B cell (primary cell): Measurements from ENCODE around the gene FNDC11.

Experiments
- EZH2 ChIP-seq: IDR thresholded peaks from 2 replicates; pipeline ENCODE4 v1.6.1; 2012; ENCODE audit warnings: borderline replicate concordance, low read depth, mild to moderate bottlenecking, moderate library complexity, low read length; ENCODE audit not compliant: insufficient read depth, poor library complexity, severe bottlenecking
- TF ChIP-seq, protein P1 (sequence below): fragments of 200-600 bp; IDR thresholded peaks from one replicate; pipeline ENCODE4 v1.8.0; 2022; ENCODE audit warnings: antibody characterized with exemption, mild to moderate bottlenecking

DNA sequence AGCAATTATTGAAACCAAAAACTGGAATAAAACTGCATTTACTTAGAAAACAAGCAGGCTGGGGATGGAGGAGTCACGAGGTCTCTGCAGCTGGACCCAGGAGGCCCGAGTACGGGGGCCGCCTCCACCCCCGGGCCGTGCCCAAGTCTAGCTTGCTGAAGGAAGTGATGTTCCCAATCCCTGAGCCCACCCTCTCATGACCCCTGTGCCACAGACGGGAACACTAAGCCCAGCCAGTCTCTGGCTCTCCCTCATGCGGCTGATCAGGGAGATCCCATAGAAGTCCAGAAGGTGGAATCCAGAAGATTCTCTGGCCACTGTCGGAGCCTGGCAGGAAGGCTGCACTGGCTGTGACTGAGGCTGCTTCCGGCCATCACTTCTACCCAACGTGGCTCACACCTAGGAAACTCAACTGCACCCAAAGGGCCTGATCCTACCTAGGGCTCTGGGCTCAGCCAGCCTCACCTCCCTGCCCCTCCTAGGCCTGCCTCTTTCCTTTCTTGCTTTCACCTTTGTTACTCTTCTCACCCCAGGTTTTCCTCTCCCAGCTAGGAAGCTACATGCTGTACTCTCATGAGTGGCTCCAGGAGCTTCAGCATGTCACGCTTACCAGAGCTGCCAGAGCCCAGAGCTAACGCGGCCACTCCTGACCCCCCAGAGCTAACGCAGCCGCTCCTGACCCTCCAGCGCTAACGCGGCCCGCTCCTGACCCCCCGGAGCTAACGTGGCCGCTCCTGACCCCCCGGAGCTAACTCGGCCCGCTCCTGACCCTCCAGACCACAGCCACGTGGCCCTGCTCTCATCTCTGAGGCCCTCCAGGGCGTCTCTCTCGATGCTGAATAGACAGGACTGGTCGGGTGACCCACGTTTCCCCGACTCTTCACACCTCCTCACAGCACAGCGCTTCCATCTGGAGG lies 44.8 kb downstream of the FNDC11 start:
- TF ChIP-seq, protein P1, sequence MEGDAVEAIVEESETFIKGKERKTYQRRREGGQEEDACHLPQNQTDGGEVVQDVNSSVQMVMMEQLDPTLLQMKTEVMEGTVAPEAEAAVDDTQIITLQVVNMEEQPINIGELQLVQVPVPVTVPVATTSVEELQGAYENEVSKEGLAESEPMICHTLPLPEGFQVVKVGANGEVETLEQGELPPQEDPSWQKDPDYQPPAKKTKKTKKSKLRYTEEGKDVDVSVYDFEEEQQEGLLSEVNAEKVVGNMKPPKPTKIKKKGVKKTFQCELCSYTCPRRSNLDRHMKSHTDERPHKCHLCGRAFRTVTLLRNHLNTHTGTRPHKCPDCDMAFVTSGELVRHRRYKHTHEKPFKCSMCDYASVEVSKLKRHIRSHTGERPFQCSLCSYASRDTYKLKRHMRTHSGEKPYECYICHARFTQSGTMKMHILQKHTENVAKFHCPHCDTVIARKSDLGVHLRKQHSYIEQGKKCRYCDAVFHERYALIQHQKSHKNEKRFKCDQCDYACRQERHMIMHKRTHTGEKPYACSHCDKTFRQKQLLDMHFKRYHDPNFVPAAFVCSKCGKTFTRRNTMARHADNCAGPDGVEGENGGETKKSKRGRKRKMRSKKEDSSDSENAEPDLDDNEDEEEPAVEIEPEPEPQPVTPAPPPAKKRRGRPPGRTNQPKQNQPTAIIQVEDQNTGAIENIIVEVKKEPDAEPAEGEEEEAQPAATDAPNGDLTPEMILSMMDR: no peak
- TF ChIP-seq EZH2: no peak
